Spleen (tissue), 11 donors: ENCODE results near the gene PKD1L1. TPM values are rescaled to one million over a fixed set of nuclear protein-coding genes. Genes with fewer than 3 reads are reported as not detected.
"Not testable (repeated sequence)": the region's sequence is repeated elsewhere in the genome, so short reads cannot be mapped to it uniquely, and the experiment has no call there.

ENCODE experiments used
- DNase-seq: peaks from one replicate; pipeline ENCODE4 v3.0.0-alpha.2; 2020
- H3K27ac ChIP-seq, 8 donors: fragments of 200-600 bp; sonication (generic) in 7 of 8; 1 replicate in 4 of 8; 2 replicates in 4 of 8; pipeline versions ENCODE4 v1.5.0 to v1.8.0; 2016 to 2021; ENCODE audit warnings: inconsistent platforms in 4 of 8, mild to moderate bottlenecking in 4 of 8, moderate library complexity in 1 of 8
- H3K27me3 ChIP-seq, 7 donors: fragments of 200-600 bp; sonication (generic) in 6 of 7; replicated peaks in 1 of 7; 1 replicate in 4 of 7; 2 replicates in 3 of 7; pipeline versions ENCODE4 v1.5.0 to v1.8.0; 2016 to 2021; ENCODE audit warnings: inconsistent platforms in 3 of 7, mild to moderate bottlenecking in 1 of 7
- H3K36me3 ChIP-seq, 6 donors: fragments of 200-600 bp; sonication (generic) in 5 of 6; 1 replicate in 4 of 6; 2 replicates in 2 of 6; pipeline versions ENCODE4 v1.5.0 to v1.8.0; 2016 to 2021; ENCODE audit warnings: inconsistent platforms in 2 of 6
- H3K4me1 ChIP-seq, 6 donors: fragments of 200-600 bp; sonication (generic) in 5 of 6; 1 replicate in 3 of 6; 2 replicates in 3 of 6; pipeline versions ENCODE4 v1.5.0 to v1.8.0; 2016 to 2021; ENCODE audit warnings: inconsistent platforms in 3 of 6
- H3K4me3 ChIP-seq, 8 donors: fragments of 200-600 bp; sonication (generic) in 7 of 8; 1 replicate in 4 of 8; 2 replicates in 4 of 8; pipeline versions ENCODE4 v1.5.0 to v1.8.0; 2016 to 2021; ENCODE audit warnings: inconsistent platforms in 4 of 8, mild to moderate bottlenecking in 4 of 8, moderate library complexity in 2 of 8
- H3K9me3 ChIP-seq, 8 donors: fragments of 200-600 bp; sonication (generic) in 7 of 8; 1 replicate in 4 of 8; 2 replicates in 4 of 8; pipeline versions ENCODE4 v1.5.0 to v1.8.0; 2016 to 2021; ENCODE audit warnings: inconsistent platforms in 4 of 8
- CTCF ChIP-seq, 11 experiments: fragments of 200-600 bp in 7 of 11; fragments of 450-650 bp in 4 of 11; sonication (generic) in 4 of 11; IDR thresholded peaks in 8 of 11; conservative IDR thresholded peaks in 3 of 11; 1 replicate in 7 of 11; 2 replicates in 4 of 11; pipeline versions ENCODE4 v1.4.0 to v1.8.0; 2016 to 2021; ENCODE audit warnings: antibody characterized with exemption in 11 of 11, inconsistent platforms in 4 of 11, mild to moderate bottlenecking in 1 of 11
- POLR2A ChIP-seq, 3 donors: fragments of 450-650 bp; IDR thresholded peaks; one replicate each; pipeline ENCODE4 v1.5.1; 2017; ENCODE audit warnings: antibody characterized with exemption in 3 of 3, mild to moderate bottlenecking in 1 of 3
- POLR2AphosphoS5 ChIP-seq, 3 donors: sonication (generic); formaldehyde crosslinking; IDR thresholded peaks; one replicate each; pipeline ENCODE4 v1.5.1; 2017; ENCODE audit warnings: antibody characterized with exemption in 3 of 3
- WGBS, 5 donors: extraction: QIAGEN DNeasy Blood & Tissue Kit in 3 of 5; methylation state at CpG; one replicate each; pipeline versions ENCODE4 v1.1.5 to v1.1.7; 2013 to 2018; 5-methylcytosine and 5-hydroxymethylcytosine counted together
- intact Hi-C: fragments of 100-400 bp; cut with DNase I; formaldehyde crosslinking; loops from one replicate; pipeline ENCODE4 v1.15.0; 2023; ENCODE audit warnings: low total_unique reads
- polyA plus RNA-seq, 3 donors: library from polyadenylated mRNA; stranded (reverse); fragments of 200-250 nt; gene quantifications; one replicate each; pipeline ENCODE4 v1.2.1, GENCODE V29; 2013
- total RNA-seq, 7 donors: library from RNA; depleted of rRNA in 3 of 7; stranded (reverse); fragments of >200 nt in 3 of 7; fragmentation: NEBNext Ultra II Directional in 4 of 7; extraction: Animal tissue kit (Norgen Biotek cat#: 25700) in 4 of 7; gene quantifications; one replicate each; pipeline versions ENCODE4 v1.1.0 to v1.2.1, GENCODE V29; 2016 to 2021
- donor health status: healthy with polysubstance abuse.
- donor health status: DM: no; HTN: no; CAD: no; lungs with moderate emphysema.
- donor health status: DM: no; HTN: no; CAD: no.
- donor health status: Bipolar disorder and iron deficiency.
- donor health status: healthy.
- donor health status: DM: no; HTN: no; CAD: no.
- donor health status: DM: yes; HTN: yes; CAD: no.

PKD1L1 gene
- total and polyA plus RNA-seq, 10 donors = 0.28 to 1.3 (median 0.49) TPM

- H3K27ac ChIP-seq = peak overlapping the region in 1 of 8 donors; percentile 1
- intact Hi-C loops = loop anchor here (5.0 kb wide), 1 partner anchor 168 kb away; no protein-coding TSS in a partner anchor
- 85 to 90% (median 86%) methylated on average over 12 of the region's 12 CpGs for WGBS, 5 donors
Observed at GRCh38 chr7:47944536-47945260, 3.6 kb downstream of the PKD1L1 start.

GRCh38 chr7:47943676-47944474, 4.4 kb downstream of the PKD1L1 start:
- H3K36me3 ChIP-seq = no peaks in the 10 kb centered on the region
- H3K9me3 ChIP-seq = no peaks in the 10 kb centered on the region
- H3K4me1 ChIP-seq = peaks cover 4 to 63% (median 29%) of the 10 kb centered on the region in 6 donors
- WGBS, 5 donors = 74 to 85% (median 78%) methylated on average over 8 of the region's 8 CpGs
- DNase-seq = no peak
- TF ChIP-seq CTCF (IDR thresholded peaks at IDR 0.05 in 8 of 11, conservative IDR thresholded peaks at IDR 0.05 in 3 of 11) (no peak), POLR2AphosphoS5 (IDR thresholded peaks at IDR 0.05) (peak in 1 of 3 donors; percentile 29)
- intact Hi-C loops = no loop called here
- no peak overlapping the region for H3K4me3 ChIP-seq
- no peaks in the 10 kb centered on the region for H3K27me3 ChIP-seq
- H3K27ac ChIP-seq = peak overlapping the region in 4 of 8 donors; percentile 30 to 65 (median 54)

More at GRCh38 chr7:47944536-47945260, 3.6 kb downstream of the PKD1L1 start:
- H3K27me3 ChIP-seq = no peaks in the 10 kb centered on the region
- no peak overlapping the region for H3K4me3 ChIP-seq
- H3K9me3 ChIP-seq = no peaks in the 10 kb centered on the region
- no peaks in the 10 kb centered on the region for H3K36me3 ChIP-seq
- DNase-seq = no peak
- no peak for TF ChIP-seq POLR2AphosphoS5 (IDR thresholded peaks at IDR 0.05)
- no peak for TF ChIP-seq POLR2A (IDR thresholded peaks at IDR 0.05)
- no peak for TF ChIP-seq CTCF (IDR thresholded peaks at IDR 0.05 in 8 of 11, conservative IDR thresholded peaks at IDR 0.05 in 3 of 11)
- H3K4me1 ChIP-seq = peaks cover 4 to 57% (median 28%) of the 10 kb centered on the region in 6 donors

GRCh38 chr7:47942651-47943050, 5.6 kb downstream of the PKD1L1 start:
- H3K36me3 ChIP-seq, DNase-seq, H3K9me3 ChIP-seq, intact Hi-C loops, H3K27me3 ChIP-seq, H3K4me3 ChIP-seq: not testable (repeated sequence)
- H3K4me1 ChIP-seq = peaks cover 4 to 75% (median 36%) of the 10 kb centered on the region in 6 donors
- 82 to 94% (median 88%) methylated on average over 10 of the region's 10 CpGs for WGBS, 5 donors
- H3K27ac ChIP-seq = peak overlapping the region in 4 of 8 donors; percentile 30 to 86 (median 60)

GRCh38 chr7:47942132-47942531, 6.1 kb downstream of the PKD1L1 start:
- WGBS, 5 donors = 65 to 83% (median 73%) methylated on average over 10 of the region's 10 CpGs
- peak overlapping the region; percentile 32 to 87 (median 78) for H3K27ac ChIP-seq

More at GRCh38 chr7:47942132-47942531, 6.1 kb downstream of the PKD1L1 start:
- no peaks in the 10 kb centered on the region for H3K36me3 ChIP-seq
- DNase-seq = no peak
- intact Hi-C loops = no loop called here
- TF ChIP-seq CTCF (IDR thresholded peaks at IDR 0.05 in 8 of 11, conservative IDR thresholded peaks at IDR 0.05 in 3 of 11) (no peak), POLR2AphosphoS5 (IDR thresholded peaks at IDR 0.05) (no peak), POLR2A (IDR thresholded peaks at IDR 0.05) (no peak)
- H3K4me1 ChIP-seq = peaks cover 4 to 80% (median 38%) of the 10 kb centered on the region in 6 donors
- H3K27me3 ChIP-seq = no peaks in the 10 kb centered on the region
- no peaks in the 10 kb centered on the region for H3K9me3 ChIP-seq
- no peak overlapping the region for H3K4me3 ChIP-seq
